ENCODE data around the gene KIF3A. TPM values are rescaled to one million over a fixed set of nuclear protein-coding genes. Genes with fewer than 3 reads are reported as not detected.

The KIF3A gene
- total and polyA plus RNA-seq, 2 experiments from 2014 or later = 11.2 to 19.7 TPM

GRCh38 chr5:132737982-132738681 is 786 bp upstream of the KIF3A start:
- Mint-ChIP-seq H3K4me3 (peak overlapping the region; percentile 84), H3K9me3 (no peaks in the 10 kb centered on the region), H3K27ac (no peak overlapping the region), H3K4me1 (peaks cover 14% of the 10 kb centered on the region), H3K27me3 (ENCODE audit: insufficient read depth, low read depth, poor library complexity) (no peaks in the 10 kb centered on the region), H3K36me3 (ENCODE audit: low read depth) (no peaks in the 10 kb centered on the region)
- Histone ChIP-seq H3K4me3 (peak overlapping the region; percentile 92), H3K27me3 (ENCODE audit: insufficient read depth) (peaks cover 6% of the 10 kb centered on the region; the same call in 1 of the 2 replicates), H2AFZ (peak overlapping the region; percentile 91), H3K79me2 (replicated peaks; ENCODE audit: insufficient read depth) (peaks cover 11% of the 10 kb centered on the region), H3K4me1 (ENCODE audit: insufficient read depth) (peaks cover 6% of the 10 kb centered on the region; the same call in 1 of the 2 replicates), H3K4me2 (peak overlapping the region; percentile 96), H4K20me1 (replicated peaks; ENCODE audit: insufficient read depth) (peaks cover 11% of the 10 kb centered on the region; the same call in 1 of the 2 replicates), H3K9me2 (ENCODE audit: insufficient read depth) (no peaks in the 10 kb centered on the region), H3F3A (replicated peaks; ENCODE audit: low read depth) (no peaks in the 10 kb centered on the region), H3K27ac (ENCODE audit: low read depth) (no peak overlapping the region), H3K36me3 (ENCODE audit: insufficient read depth) (no peaks in the 10 kb centered on the region)
- DNase-seq (ENCODE audit: low spot score) = no peak
- no peak for TF ChIP-seq EZH2phosphoT487 (IDR thresholded peaks at IDR 0.05; ENCODE audit: unreplicated experiment)
- no peak for TF ChIP-seq CTCF (conservative IDR thresholded peaks at IDR 0.05; ENCODE audit: low read depth in 2 of 2)
- TF ChIP-seq, protein P1, sequence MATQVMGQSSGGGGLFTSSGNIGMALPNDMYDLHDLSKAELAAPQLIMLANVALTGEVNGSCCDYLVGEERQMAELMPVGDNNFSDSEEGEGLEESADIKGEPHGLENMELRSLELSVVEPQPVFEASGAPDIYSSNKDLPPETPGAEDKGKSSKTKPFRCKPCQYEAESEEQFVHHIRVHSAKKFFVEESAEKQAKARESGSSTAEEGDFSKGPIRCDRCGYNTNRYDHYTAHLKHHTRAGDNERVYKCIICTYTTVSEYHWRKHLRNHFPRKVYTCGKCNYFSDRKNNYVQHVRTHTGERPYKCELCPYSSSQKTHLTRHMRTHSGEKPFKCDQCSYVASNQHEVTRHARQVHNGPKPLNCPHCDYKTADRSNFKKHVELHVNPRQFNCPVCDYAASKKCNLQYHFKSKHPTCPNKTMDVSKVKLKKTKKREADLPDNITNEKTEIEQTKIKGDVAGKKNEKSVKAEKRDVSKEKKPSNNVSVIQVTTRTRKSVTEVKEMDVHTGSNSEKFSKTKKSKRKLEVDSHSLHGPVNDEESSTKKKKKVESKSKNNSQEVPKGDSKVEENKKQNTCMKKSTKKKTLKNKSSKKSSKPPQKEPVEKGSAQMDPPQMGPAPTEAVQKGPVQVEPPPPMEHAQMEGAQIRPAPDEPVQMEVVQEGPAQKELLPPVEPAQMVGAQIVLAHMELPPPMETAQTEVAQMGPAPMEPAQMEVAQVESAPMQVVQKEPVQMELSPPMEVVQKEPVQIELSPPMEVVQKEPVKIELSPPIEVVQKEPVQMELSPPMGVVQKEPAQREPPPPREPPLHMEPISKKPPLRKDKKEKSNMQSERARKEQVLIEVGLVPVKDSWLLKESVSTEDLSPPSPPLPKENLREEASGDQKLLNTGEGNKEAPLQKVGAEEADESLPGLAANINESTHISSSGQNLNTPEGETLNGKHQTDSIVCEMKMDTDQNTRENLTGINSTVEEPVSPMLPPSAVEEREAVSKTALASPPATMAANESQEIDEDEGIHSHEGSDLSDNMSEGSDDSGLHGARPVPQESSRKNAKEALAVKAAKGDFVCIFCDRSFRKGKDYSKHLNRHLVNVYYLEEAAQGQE (IDR thresholded peaks at IDR 0.05; ENCODE audit: unreplicated experiment) = no peak
- TF ChIP-seq EZH2 (IDR thresholded peaks at IDR 0.05; ENCODE audit: low read depth, unreplicated experiment) = no peak
- no peak for TF ChIP-seq JUNB (IDR thresholded peaks at IDR 0.05; ENCODE audit: unreplicated experiment)
- TF ChIP-seq STAT1 (IDR thresholded peaks at IDR 0.05; ENCODE audit: unreplicated experiment) = no peak
- TF ChIP-seq, protein P2, sequence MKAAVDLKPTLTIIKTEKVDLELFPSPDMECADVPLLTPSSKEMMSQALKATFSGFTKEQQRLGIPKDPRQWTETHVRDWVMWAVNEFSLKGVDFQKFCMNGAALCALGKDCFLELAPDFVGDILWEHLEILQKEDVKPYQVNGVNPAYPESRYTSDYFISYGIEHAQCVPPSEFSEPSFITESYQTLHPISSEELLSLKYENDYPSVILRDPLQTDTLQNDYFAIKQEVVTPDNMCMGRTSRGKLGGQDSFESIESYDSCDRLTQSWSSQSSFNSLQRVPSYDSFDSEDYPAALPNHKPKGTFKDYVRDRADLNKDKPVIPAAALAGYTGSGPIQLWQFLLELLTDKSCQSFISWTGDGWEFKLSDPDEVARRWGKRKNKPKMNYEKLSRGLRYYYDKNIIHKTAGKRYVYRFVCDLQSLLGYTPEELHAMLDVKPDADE (IDR thresholded peaks at IDR 0.05) = no peak
- no peak for TF ChIP-seq ZNF114 (CRISPR knock-in tag; IDR thresholded peaks at IDR 0.05)
- TF ChIP-seq POLR2AphosphoS5 (IDR thresholded peaks at IDR 0.05; ENCODE audit: low read depth) = no peak
- TF ChIP-seq NANOG (IDR thresholded peaks at IDR 0.05; ENCODE audit: borderline replicate concordance) = no peak
- TF ChIP-seq CREB1 (CRISPR knock-in tag; IDR thresholded peaks at IDR 0.05; ENCODE audit: low read depth) = no peak
- no peak for TF ChIP-seq ZNF462 (CRISPR knock-in tag; IDR thresholded peaks at IDR 0.05)
- no peak for TF ChIP-seq ZNF331 (CRISPR knock-in tag; IDR thresholded peaks at IDR 0.05; ENCODE audit: low read depth)
- ATAC-seq = no peak
